Naive thymus-derived CD4-positive, alpha-beta T cell (primary cell): Measurements from ENCODE around the gene CNTN4. TPM values are rescaled to one million over a fixed set of nuclear protein-coding genes. Genes with fewer than 3 reads are reported as not detected.

Source experiments
- ATAC-seq: fragments of 150-1000 bp; cut with Tn5 transposase; 2 replicates; pipeline ENCODE4 v1.10.0; 2021; ENCODE audit warnings: mild to moderate bottlenecking, moderate library complexity
- CTCF ChIA-PET: fragments of 350-600 bp; sonication (Branson Sonifier 250); formaldehyde crosslinking; loops from one replicate; lab custom pipeline; 2021; ENCODE audit warnings: antibody characterized with exemption; lab: Charles Lee
- POLR2A ChIA-PET: fragments of 350-600 bp; sonication (Branson Sonifier 250); formaldehyde crosslinking; loops from one replicate; lab custom pipeline; 2021; ENCODE audit warnings: antibody characterized with exemption, inconsistent platforms; lab: Charles Lee
- DNase-seq, 9 donors: peaks; one replicate each; pipeline versions ENCODE4 v3.0.0 to v3.0.0-alpha.2; 2020 to 2022; ENCODE audit warnings: mixed read lengths in 1 of 9
- H3K27ac ChIP-seq: one replicate; pipeline ENCODE4 v1.7.0; 2013; ENCODE audit warnings: mild to moderate bottlenecking, low read depth, low read length, moderate library complexity
- H3K27me3 ChIP-seq, 2 donors: one replicate each; pipeline ENCODE4 v1.7.0; 2013; ENCODE audit warnings: low read length in 2 of 2, mild to moderate bottlenecking in 2 of 2, moderate library complexity in 2 of 2; ENCODE audit not compliant: control insufficient read depth in 2 of 2, insufficient read depth in 2 of 2
- H3K36me3 ChIP-seq, 3 experiments: 1 replicate in 2 of 3; 2 replicates in 1 of 3; pipeline ENCODE4 v1.7.0; 2013; ENCODE audit warnings: low read length in 3 of 3, mild to moderate bottlenecking in 3 of 3, moderate library complexity in 1 of 3; ENCODE audit not compliant: insufficient read depth in 3 of 3, control insufficient read depth in 2 of 3
- H3K4me1 ChIP-seq, 2 donors: one replicate each; pipeline ENCODE4 v1.7.0; 2013; ENCODE audit warnings: low read length in 2 of 2, mild to moderate bottlenecking in 2 of 2, moderate library complexity in 1 of 2; ENCODE audit not compliant: control insufficient read depth in 2 of 2, insufficient read depth in 2 of 2
- H3K4me3 ChIP-seq: 2 replicates; pipeline ENCODE4 v1.7.0; 2013; ENCODE audit warnings: mild to moderate bottlenecking, low read length
- H3K9me3 ChIP-seq, 3 experiments: 1 replicate in 2 of 3; 2 replicates in 1 of 3; pipeline ENCODE4 v1.7.0; 2013; ENCODE audit warnings: low read length in 3 of 3; ENCODE audit not compliant: control insufficient read depth in 2 of 3
- H3K27ac Mint-ChIP-seq, 9 donors: one replicate each; pipeline ENCODE4 v1.8.0; 2020 to 2022; ENCODE audit warnings: mixed read lengths in 9 of 9, mild to moderate bottlenecking in 8 of 9, moderate library complexity in 5 of 9, inconsistent platforms in 2 of 9
- H3K27me3 Mint-ChIP-seq, 5 donors: one replicate each; pipeline ENCODE4 v1.8.0; 2021 to 2022; ENCODE audit warnings: mixed read lengths in 5 of 5, mild to moderate bottlenecking in 1 of 5
- H3K36me3 Mint-ChIP-seq, 5 donors: one replicate each; pipeline ENCODE4 v1.8.0; 2020 to 2022; ENCODE audit warnings: mixed read lengths in 5 of 5, mild to moderate bottlenecking in 3 of 5, inconsistent platforms in 1 of 5
- H3K4me1 Mint-ChIP-seq, 7 donors: one replicate each; pipeline ENCODE4 v1.8.0; 2020 to 2022; ENCODE audit warnings: mixed read lengths in 7 of 7, mild to moderate bottlenecking in 3 of 7, inconsistent platforms in 1 of 7
- H3K4me3 Mint-ChIP-seq, 10 donors: one replicate each; pipeline ENCODE4 v1.8.0; 2020 to 2022; ENCODE audit warnings: mild to moderate bottlenecking in 10 of 10, mixed read lengths in 10 of 10, moderate library complexity in 6 of 10, inconsistent platforms in 2 of 10
- H3K9me3 Mint-ChIP-seq, 11 donors: one replicate each; pipeline ENCODE4 v1.8.0; 2020 to 2022; ENCODE audit warnings: mixed read lengths in 11 of 11, mild to moderate bottlenecking in 4 of 11, inconsistent platforms in 1 of 11, moderate library complexity in 1 of 11
- intact Hi-C, 2 donors: fragments of 100-400 bp; cut with micrococcal nuclease; formaldehyde crosslinking; loops; one replicate each; pipeline ENCODE4 v1.15.1; 2023
- polyA plus RNA-seq, 2 donors: library from polyadenylated mRNA; unstranded; fragments of 300-500 nt; fragmentation: Illumina TruSeq; gene quantifications; one replicate each; pipeline ENCODE4 v1.2.3, GENCODE V29; 2021
- total RNA-seq, 6 experiments: library from RNA in 5 of 6; stranded (reverse) in 5 of 6; gene quantifications; 1 replicate in 5 of 6; 2 replicates in 1 of 6; pipeline ENCODE4 v1.2.3 and lab custom pipeline; 2021 to 2026

CNTN4 gene
- total and polyA plus RNA-seq, 7 experiments from 2014 or later: not detected

- intact Hi-C loops: no loop called here
- H3K4me1 ChIP-seq: no peaks in the 10 kb centered on the region
- ATAC-seq (no peak), DNase-seq (no peak)
- no peak overlapping the region for H3K4me3 Mint-ChIP-seq
- no peaks in the 10 kb centered on the region for H3K9me3 Mint-ChIP-seq
- no peak overlapping the region for H3K27ac Mint-ChIP-seq
- no peak overlapping the region for H3K4me3 ChIP-seq
- no peak overlapping the region for H3K27ac ChIP-seq
- no peaks in the 10 kb centered on the region for H3K36me3 Mint-ChIP-seq
- H3K4me1 Mint-ChIP-seq: no peaks in the 10 kb centered on the region
- H3K36me3 ChIP-seq: no peaks in the 10 kb centered on the region
- peaks cover 0 to 11% (median 7%) of the 10 kb centered on the region in 5 donors for H3K27me3 Mint-ChIP-seq
- CTCF ChIA-PET: no interaction called here
- H3K27me3 ChIP-seq: no peaks in the 10 kb centered on the region
- no peaks in the 10 kb centered on the region for H3K9me3 ChIP-seq
- POLR2A ChIA-PET: no interaction called here
Measured at GRCh38 chr3:2869905-2870304, 771.2 kb downstream of the CNTN4 start.

GRCh38 chr3:2870724-2871333, 772.2 kb downstream of the CNTN4 start:
- no peak for ATAC-seq
- no peaks in the 10 kb centered on the region for H3K4me1 ChIP-seq
- intact Hi-C loops: no loop called here
- ChIA-PET POLR2A (no interaction called here), CTCF (no interaction called here)
- no peaks in the 10 kb centered on the region for H3K27me3 ChIP-seq
- no peaks in the 10 kb centered on the region for H3K9me3 ChIP-seq
- Mint-ChIP-seq H3K9me3 (no peaks in the 10 kb centered on the region), H3K27me3 (peaks cover 0 to 11% (median 7%) of the 10 kb centered on the region in 5 donors), H3K27ac (no peak overlapping the region), H3K4me1 (no peaks in the 10 kb centered on the region), H3K4me3 (no peak overlapping the region), H3K36me3 (no peaks in the 10 kb centered on the region)
- H3K36me3 ChIP-seq: no peaks in the 10 kb centered on the region
- DNase-seq: no peak
- H3K27ac ChIP-seq: no peak overlapping the region
- no peak overlapping the region for H3K4me3 ChIP-seq

- no peaks in the 10 kb centered on the region for H3K4me1 Mint-ChIP-seq
- Histone ChIP-seq H3K4me1 (no peaks in the 10 kb centered on the region), H3K4me3 (no peak overlapping the region), H3K9me3 (no peaks in the 10 kb centered on the region), H3K27me3 (no peaks in the 10 kb centered on the region), H3K36me3 (no peaks in the 10 kb centered on the region), H3K27ac (no peak overlapping the region)
- no peak overlapping the region for H3K27ac Mint-ChIP-seq
- no peak overlapping the region for H3K4me3 Mint-ChIP-seq
- intact Hi-C loops: no loop called here
- DNase-seq (no peak), ATAC-seq (no peak)
- CTCF ChIA-PET: no interaction called here
- POLR2A ChIA-PET: no interaction called here
- peaks cover 0 to 11% (median 6%) of the 10 kb centered on the region in 5 donors for H3K27me3 Mint-ChIP-seq
- no peaks in the 10 kb centered on the region for H3K9me3 Mint-ChIP-seq
- no peaks in the 10 kb centered on the region for H3K36me3 Mint-ChIP-seq
Measured at GRCh38 chr3:2872884-2873283, 774.2 kb downstream of the CNTN4 start.

GRCh38 chr3:2873986-2874385, 775.3 kb downstream of the CNTN4 start:
- H3K4me1 Mint-ChIP-seq: no peaks in the 10 kb centered on the region
- H3K4me3 Mint-ChIP-seq: no peak overlapping the region
- intact Hi-C loops: no loop called here
- H3K27me3 Mint-ChIP-seq: peaks cover 0 to 11% (median 5%) of the 10 kb centered on the region in 5 donors
- Histone ChIP-seq H3K27ac (no peak overlapping the region), H3K4me1 (no peaks in the 10 kb centered on the region), H3K9me3 (no peaks in the 10 kb centered on the region), H3K4me3 (no peak overlapping the region), H3K27me3 (no peaks in the 10 kb centered on the region), H3K36me3 (no peaks in the 10 kb centered on the region)
- CTCF ChIA-PET: no interaction called here
- no peak overlapping the region for H3K27ac Mint-ChIP-seq
- no peaks in the 10 kb centered on the region for H3K9me3 Mint-ChIP-seq
- no peaks in the 10 kb centered on the region for H3K36me3 Mint-ChIP-seq
- DNase-seq: no peak
- ATAC-seq: no peak
- POLR2A ChIA-PET: no interaction called here

- intact Hi-C loops: no loop called here
- Mint-ChIP-seq H3K36me3 (no peaks in the 10 kb centered on the region), H3K27me3 (peaks cover 0 to 11% (median 7%) of the 10 kb centered on the region in 5 donors), H3K27ac (no peak overlapping the region), H3K9me3 (no peaks in the 10 kb centered on the region), H3K4me3 (no peak overlapping the region), H3K4me1 (no peaks in the 10 kb centered on the region)
- H3K4me3 ChIP-seq: no peak overlapping the region
- DNase-seq (no peak), ATAC-seq (no peak)
- H3K27me3 ChIP-seq: no peaks in the 10 kb centered on the region
- ChIA-PET POLR2A (no interaction called here), CTCF (no interaction called here)
- H3K27ac ChIP-seq: no peak overlapping the region
- H3K9me3 ChIP-seq: no peaks in the 10 kb centered on the region
- no peaks in the 10 kb centered on the region for H3K36me3 ChIP-seq
- H3K4me1 ChIP-seq: no peaks in the 10 kb centered on the region
Measured at GRCh38 chr3:2875699-2876098, 777.0 kb downstream of the CNTN4 start.

- Histone ChIP-seq H3K27me3 (no peaks in the 10 kb centered on the region), H3K4me1 (no peaks in the 10 kb centered on the region), H3K27ac (no peak overlapping the region), H3K4me3 (no peak overlapping the region), H3K36me3 (no peaks in the 10 kb centered on the region), H3K9me3 (no peaks in the 10 kb centered on the region)
- DNase-seq: no peak
- peaks cover 0 to 11% (median 7%) of the 10 kb centered on the region in 5 donors for H3K27me3 Mint-ChIP-seq
- CTCF ChIA-PET: no interaction called here
- no peak for ATAC-seq
- no peaks in the 10 kb centered on the region for H3K36me3 Mint-ChIP-seq
- no peak overlapping the region for H3K4me3 Mint-ChIP-seq
- H3K9me3 Mint-ChIP-seq: no peaks in the 10 kb centered on the region
- no peaks in the 10 kb centered on the region for H3K4me1 Mint-ChIP-seq
- POLR2A ChIA-PET: no interaction called here
- intact Hi-C loops: no loop called here
- H3K27ac Mint-ChIP-seq: no peak overlapping the region
Measured at GRCh38 chr3:2876362-2876761, 777.7 kb downstream of the CNTN4 start.

- H3K27ac Mint-ChIP-seq: no peak overlapping the region
- ChIA-PET POLR2A (interaction anchor here (1.0 kb wide), 1 partner anchor 294 kb away, joined by 3 read pairs; no protein-coding TSS in a partner anchor), CTCF (no interaction called here)
- intact Hi-C loops: no loop called here
- no peaks in the 10 kb centered on the region for H3K9me3 ChIP-seq
- DNase-seq: no peak
- H3K27me3 Mint-ChIP-seq: peaks cover 0 to 7% (median 3%) of the 10 kb centered on the region in 5 donors
- no peaks in the 10 kb centered on the region for H3K4me1 ChIP-seq
- H3K27ac ChIP-seq: no peak overlapping the region
- H3K36me3 ChIP-seq: no peaks in the 10 kb centered on the region
- no peak overlapping the region for H3K4me3 Mint-ChIP-seq
- no peaks in the 10 kb centered on the region for H3K9me3 Mint-ChIP-seq
- H3K4me1 Mint-ChIP-seq: no peaks in the 10 kb centered on the region
- no peaks in the 10 kb centered on the region for H3K27me3 ChIP-seq
- ATAC-seq: no peak
- H3K36me3 Mint-ChIP-seq: no peaks in the 10 kb centered on the region
- H3K4me3 ChIP-seq: no peak overlapping the region
Measured at GRCh38 chr3:2879023-2879422, 780.4 kb downstream of the CNTN4 start.
